HT-29 (cell line): ENCODE data around the gene NLRC5. TPM values are rescaled to one million over a fixed set of nuclear protein-coding genes. Genes with fewer than 3 reads are reported as not detected.

Experiments used
- DNase-seq: peaks from one replicate; pipeline ENCODE4 v3.0.0-alpha.2; 2015; ENCODE audit warnings: low spot score
- total RNA-seq: library from RNA; depleted of rRNA; stranded (reverse); fragments of >200 nt; shearing (Covaris generic); gene quantifications from 2 replicates; pipeline ENCODE4 v1.2.3, GENCODE V29; 2014

NLRC5 gene
- total RNA-seq, 1 experiment from 2014 or later, result 8.2 TPM

DNA sequence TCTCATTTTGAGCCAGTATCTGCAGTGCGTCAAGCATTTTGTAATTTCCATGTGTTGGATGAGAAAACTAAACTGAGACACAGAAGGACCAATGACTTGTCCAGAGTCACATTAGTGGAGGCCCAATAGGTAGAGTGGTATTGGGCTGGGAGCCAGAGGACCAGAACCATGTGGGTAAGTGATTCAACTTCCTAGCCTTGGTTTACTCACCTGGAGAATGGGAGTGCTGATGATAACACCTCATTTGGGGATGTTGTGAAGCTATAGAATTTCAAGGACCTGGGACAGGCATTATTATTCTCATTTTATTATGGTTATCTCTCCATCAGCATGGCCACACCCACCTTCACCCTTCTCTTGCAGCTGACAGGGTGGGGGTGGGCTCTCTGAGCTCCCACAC is 111.1 kb downstream of the NLRC5 start:
- no peak for DNase-seq

DNA sequence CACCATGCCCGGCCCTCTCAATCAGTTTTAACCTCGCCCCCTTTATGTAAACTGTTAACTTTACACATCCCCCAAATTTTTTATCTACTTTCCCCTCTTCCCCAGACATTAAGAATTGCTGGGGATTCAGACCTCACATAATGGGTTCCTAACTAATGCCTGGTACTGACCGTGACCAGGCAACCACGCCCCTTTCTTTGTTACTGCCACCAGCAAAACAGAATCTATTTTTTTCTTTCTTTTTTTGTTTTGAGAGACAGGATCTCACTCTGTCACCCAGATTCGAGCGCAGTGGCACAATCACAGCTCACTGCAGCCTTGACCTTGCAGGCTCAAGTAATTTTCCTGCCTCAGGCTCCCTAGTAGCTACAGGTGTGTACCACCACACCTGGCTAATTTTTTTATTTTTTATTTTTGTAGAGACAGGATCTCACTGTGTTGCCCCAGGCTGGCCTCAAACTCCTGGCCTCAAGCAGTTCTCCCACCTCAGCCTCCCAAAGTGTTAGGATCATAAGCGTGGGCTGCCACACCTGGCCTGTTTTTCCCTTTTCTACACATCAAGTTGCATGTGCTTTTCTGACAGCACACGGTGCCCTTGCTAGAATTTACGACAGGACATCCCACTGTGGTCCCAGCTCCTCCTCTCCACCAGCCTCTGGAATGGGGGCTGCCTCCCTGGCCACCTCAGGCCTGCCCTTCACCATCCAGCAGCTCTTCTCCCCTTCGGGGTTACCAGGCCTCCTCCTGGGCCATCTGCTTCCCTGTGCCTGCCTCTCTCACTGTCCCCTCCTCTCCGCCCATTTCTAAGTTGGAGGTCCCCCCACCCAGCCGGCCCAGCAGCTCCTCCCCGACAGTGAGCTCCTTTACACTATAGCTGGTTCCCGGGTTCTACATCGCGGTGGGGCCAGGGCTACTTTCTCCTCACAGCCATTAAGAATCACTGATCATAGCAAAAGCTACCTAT is 113.8 kb downstream of the NLRC5 start:
- no peak for DNase-seq

DNA sequence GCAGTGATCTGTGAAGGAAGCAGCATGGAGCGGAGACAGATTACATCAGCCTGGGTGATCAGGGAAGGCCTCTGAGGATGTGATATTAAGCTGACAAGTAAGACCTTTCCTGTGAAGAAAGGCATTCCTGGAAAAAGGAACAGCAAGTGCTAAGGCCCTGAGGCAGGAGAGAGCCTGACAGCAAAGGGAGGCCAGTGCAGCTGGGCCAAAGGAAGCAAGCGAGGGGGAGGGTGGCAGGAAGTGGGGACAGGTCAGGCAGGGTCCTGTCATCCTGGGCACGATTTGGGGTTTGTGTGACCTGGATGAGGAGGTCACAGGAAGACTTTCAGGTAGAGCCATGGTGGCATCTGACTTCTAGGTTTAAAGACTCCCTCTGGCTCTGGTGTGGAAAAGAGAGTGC is 115.3 kb downstream of the NLRC5 start:
- no peak for DNase-seq

DNA sequence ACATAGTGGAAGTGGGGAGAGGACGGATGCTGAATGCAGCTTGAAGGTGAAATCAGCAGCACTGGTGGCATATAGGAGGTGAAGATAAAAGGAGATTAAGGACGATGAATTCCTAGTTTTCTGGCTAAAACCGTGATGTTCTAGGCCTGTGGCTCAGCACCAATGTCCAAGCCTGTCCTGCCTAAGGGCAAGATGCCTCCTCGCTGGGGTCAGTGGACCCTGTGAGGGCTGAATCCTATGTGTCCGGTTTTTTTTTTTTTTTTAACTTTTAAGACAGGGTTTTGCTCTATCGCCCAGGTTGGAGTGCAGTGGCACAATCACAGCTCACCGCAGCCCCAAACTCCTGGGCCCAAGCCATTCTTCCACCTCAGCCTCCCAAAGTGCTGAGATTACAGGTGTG is 115.8 kb downstream of the NLRC5 start:
- no peak for DNase-seq

DNA sequence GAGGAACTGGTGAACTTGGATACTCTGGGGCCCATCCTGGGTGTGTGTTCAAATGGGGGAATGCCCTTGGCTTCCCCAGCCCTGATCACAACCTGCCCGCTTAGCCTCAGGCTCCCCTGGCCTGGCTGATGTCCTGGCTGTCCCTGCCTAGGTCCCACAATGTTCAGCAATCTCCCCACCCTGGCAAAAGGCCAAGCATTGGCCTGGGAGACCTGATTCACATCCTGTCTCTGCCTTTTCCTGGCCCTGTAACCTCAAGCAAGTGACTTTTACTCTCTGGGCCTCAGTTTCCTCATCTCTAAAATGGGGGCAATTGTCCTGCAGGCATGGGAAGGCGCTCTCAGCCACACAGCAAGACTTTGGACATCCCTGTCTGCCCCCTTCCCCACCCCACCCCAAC is 117.4 kb downstream of the NLRC5 start:
- no peak for DNase-seq

DNA sequence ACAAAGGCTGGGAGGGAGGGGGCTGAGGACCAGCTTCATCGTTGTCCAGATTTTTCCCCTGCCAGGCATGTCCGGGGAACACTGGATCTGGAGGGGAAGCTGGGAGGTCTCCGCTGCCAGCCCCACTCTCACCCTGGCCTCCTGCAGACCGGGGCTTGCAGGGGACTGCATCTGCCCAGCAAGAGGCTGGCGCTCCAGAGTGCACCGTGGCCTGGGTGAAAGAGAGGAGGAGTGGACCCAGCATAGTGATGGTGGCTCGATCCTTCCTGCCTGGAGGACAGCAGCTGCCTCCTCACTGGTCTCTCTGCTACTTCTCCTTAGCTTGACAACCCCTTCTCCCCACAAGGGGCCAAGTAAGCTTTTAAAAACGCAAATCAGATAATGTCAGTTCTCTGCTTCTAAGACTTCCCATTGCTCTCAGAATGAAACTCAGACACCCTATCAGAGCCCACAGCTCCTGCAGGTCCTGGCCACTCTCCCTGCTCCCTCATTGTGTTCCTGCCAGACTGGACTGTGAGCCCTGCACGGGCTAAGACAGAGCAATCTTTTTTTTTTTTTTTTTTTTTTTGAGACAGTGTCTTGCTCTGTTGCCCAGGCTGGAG is 118.1 kb downstream of the NLRC5 start:
- DNase-seq, result no peak

DNA sequence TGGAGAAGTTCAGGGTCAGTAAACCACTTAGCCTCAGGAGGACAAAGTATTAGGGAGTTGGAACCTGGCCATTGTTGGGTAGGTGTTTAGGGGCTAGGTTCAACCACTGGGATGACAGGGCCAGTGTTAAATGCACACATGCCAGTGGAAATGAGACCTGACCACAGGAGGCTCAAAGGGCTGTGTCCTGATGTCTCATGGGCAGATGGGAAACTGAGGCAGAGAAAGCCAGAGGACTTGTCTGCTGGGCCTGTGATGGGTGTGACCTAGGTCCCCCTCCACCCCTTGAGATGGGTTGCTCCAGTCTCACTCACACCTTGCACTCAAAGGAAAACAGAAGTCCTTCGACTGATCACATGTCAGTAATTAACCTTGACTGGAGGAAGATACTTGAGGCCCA is 119.1 kb downstream of the NLRC5 start:
- no peak for DNase-seq

DNA sequence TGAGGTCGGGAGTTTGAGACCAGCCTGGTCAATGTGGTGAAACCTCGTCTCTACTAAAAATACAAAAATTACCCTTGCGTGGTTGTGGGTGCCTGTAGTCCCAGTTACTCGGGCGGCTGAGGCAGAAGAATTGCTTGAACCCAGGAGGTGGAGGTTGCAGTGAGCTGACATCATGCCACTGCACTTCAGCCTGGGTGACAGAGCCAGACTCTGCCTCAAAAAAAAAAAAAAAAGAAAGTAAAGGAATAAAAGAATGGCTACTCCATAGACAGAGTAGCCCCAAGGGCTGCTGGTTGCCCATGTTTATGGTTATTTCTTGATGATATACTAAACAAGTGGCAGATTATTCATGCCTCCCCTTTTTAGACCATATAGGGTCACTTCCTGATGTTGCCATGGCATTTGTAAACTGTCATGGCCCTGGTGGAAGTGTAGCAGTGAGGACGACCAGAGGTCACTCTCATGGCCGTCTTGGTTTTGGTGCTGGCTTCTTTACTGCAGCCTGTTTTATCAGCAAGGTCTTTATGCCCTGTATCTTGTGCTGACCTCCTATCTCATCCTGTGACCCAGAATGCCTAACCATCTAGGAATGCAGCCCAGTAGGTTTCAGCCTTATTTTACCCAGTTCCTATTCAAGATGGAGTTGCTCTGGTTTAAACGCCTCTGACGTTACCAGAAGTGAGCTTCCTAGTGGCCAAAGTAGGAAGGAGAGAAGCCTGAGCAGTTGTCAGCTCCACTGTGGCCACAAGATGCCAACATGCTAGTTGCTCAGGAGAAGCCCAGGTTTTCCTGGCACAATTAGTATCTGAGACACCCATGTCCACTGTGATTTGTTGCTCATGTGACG is 120.1 kb downstream of the NLRC5 start:
- peak; percentile 24 for DNase-seq

DNA sequence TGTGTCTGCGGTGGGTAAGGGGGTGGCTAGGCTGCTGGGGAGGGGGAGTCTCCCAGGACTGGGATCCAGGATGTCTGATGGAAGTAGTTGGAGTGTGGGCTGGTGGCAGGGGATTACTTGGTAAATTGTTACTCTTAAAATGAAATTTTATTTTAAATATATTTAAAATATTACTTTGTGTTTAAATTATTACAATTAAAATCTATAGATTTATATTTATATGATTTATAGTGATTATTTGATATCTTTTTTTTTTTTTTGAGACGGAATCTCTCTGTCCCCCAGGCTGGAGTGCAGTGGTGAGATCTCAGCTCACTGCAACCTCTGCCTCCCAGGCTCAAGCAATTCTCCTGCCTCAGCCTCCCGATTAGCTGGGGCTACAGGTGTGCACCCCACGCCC is 121.6 kb downstream of the NLRC5 start:
- DNase-seq, result no peak

DNA sequence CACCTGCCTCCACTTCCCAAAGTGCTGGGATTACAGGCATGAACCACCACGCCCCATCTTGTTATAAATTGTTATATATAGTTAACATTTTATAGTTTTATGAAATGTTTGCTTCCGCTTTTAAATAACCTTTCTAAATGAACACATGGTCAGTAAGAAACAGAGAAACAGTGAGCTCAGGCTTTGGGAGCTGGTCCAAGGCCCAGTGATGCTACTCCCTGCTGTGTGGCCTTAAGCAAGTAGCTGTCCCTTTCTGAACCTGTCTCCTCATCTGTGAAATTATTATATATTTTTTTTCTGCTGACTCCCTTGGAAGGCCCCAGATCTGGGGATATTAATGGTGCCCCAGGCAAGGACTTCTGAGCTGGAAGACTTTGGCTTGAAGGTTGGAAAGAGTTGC is 122.1 kb downstream of the NLRC5 start:
- DNase-seq, result no peak

DNA sequence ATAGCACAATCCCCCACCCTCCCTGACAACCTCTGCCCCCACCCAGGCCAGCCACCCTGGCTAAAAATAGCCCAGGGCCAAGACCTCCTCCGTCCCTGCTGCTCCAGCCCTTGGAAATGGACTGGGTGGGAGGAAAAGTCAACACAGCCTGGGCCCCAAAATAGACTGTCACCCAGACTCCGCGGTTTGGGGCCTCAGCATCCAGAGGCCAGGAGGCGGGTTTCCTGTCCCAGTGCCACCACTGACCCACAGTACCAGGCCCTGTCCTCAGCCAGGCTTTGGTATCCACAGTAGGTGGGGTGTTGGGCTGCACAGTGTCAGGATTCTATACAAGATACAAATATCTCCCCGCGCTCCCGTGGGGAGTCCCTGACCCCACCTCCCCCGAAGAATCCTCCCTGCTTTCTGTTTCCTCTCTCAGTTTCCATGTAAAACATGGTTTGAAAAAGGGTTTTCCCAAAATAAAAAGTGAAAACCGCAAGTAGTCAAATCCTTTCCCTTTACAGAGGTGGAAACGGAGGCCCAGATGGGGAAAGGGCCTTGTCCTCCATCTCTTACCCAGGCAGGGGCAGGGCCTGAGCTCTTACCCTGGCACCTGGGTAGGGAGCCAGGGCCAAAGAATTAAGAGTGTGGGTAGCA is 123.2 kb downstream of the NLRC5 start:
- no peak for DNase-seq

DNA sequence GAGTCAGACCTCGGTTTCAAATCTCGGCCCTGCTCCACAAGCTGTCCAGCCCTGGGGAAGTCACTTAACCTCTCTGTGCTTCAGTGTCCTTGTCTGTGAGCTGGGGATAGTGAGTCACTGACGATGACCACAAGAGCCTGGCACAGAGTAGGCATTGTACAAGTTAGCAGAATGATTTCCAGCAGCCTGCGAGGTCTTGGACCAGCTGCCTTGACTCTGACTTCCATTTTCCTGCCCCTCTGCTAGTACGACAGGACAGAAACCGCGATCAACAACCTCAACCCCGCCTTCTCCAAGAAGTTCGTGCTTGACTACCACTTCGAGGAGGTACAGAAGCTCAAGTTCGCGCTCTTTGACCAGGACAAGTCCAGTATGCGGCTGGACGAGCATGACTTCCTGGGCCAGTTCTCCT is 123.7 kb downstream of the NLRC5 start:
- DNase-seq, result no peak

DNA sequence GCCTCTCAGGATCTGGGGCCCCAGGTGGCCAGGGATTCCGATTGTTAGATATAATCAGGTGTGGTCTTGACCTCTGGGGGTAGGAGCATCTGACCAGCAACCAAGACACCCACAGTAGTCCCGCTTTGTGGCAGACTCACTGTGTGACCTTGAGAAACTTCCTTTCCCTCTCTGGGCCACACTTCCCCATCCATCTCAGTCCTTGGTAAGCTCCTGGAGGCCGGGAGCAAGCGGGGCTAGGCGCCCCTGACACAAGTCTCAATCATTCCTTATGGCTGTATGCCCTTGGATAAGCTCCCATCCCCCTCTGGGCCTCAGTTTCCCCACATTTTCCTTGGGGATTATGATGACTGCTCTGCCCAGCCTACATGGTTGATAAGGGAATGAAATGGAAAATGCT is 124.3 kb downstream of the NLRC5 start:
- no peak for DNase-seq

DNA sequence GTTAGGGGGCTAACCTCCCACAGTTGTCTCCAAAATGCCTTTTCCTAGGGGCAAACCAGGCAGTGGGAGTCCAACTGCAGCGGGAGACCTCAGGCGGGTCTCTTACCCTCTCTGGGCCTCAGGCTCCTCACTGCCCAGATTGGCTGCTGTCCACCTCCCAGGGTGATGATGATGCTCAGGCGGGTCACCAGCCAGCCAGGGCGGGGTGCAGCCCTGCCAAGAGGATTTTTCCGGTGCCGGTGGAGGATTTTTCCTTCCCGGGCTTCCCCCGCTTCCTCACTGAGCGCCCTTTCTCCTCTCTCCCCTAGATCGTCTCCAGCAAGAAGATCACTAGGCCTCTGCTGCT is 125.8 kb downstream of the NLRC5 start:
- no peak for DNase-seq

DNA sequence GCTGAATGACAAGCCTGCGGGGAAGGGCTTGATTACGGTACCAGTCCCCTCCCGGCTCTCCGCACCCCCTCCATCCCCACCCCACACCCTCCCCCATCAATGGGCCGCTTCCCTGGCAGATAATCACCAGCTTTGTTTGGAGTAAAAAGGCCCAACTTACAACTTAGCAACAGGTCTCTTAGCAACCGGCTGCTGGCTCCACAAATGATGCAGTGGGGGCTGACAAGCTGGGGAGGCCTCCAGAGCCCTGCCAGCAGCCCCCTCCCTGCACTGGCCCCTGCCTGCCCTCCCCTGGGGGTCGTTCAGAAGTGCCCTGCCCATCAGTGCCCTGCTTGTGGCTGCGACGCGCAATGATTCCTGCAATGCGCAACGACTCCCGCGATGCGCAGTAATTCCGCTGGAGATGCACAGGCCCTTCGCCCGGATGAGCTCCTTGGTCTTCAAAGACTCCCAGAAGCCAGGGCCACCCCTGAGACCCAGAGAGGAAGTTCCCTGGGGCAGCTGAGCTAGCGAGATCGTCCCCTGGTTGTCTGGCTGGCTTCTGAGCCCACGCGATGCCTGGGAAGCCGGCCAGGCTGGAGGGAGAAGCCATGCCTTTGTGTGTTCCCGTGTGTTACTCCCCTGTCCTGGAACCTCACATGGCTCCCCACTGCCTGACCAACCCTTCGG is 126.3 kb downstream of the NLRC5 start:
- DNase-seq, result no peak

DNA sequence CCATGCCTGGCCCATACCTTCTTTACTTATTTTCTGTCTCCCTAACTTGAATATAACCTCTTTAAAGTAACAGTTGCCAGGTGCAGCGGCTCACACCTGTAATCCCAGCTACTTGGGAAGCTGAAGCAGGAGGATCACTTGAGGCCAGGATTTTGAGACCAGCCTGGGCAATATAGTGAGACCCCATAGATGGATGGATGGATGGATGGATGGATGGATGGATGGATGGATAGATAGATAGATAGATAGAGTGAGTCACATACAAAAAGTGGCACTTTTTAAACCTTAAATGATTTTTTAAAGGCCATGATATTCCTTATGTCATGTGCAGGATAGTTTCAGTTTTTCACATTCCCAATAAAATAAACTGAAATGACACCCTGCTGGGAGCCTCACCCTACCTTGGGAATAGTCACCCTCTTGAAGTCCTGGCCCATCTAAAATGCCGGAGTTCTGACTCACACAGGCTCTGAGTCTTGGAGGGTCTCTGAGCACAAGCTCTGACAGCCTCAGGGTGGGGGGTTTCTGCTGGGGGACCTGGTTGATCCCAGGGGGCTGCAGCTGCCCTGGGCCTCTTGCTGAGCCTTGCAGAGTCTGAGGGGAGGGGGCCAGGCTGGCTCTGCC is 129.2 kb downstream of the NLRC5 start:
- no peak for DNase-seq

DNA sequence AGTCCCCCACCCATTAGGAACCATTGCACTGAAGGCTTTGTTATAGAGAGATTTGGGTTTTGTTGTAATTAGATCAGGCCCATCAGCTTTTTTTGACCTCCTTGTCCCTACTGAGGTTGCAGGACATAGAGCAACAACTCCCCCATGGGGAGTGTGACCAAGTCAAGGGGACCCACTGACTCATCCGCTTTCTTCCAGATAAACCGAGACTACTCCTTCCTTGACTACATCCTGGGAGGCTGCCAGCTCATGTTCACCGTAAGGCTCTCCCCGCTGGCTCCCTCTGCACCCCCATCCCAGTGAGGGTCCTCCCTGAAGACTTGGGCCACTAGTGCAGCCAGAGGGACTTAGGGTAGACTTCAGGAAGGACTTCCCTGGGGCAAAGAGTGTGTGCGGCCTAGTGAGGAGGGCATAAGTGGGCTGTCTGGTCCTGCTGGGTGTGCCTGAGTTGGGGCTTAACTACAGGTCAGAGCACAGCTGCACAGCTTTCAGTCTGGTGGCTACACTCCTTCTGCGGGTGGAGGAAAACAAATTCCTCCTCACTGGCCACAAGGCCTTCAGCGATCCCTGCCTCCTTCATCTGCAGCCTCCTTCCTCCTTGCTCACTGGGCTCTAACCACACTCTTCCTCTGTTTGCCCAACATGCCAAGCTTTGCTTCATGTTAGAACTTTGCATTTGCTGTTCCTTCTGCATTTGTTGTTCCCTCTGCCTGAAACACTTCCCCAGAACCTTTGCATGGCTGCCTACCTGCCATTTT is 134.0 kb downstream of the NLRC5 start:
- no peak for DNase-seq

DNA sequence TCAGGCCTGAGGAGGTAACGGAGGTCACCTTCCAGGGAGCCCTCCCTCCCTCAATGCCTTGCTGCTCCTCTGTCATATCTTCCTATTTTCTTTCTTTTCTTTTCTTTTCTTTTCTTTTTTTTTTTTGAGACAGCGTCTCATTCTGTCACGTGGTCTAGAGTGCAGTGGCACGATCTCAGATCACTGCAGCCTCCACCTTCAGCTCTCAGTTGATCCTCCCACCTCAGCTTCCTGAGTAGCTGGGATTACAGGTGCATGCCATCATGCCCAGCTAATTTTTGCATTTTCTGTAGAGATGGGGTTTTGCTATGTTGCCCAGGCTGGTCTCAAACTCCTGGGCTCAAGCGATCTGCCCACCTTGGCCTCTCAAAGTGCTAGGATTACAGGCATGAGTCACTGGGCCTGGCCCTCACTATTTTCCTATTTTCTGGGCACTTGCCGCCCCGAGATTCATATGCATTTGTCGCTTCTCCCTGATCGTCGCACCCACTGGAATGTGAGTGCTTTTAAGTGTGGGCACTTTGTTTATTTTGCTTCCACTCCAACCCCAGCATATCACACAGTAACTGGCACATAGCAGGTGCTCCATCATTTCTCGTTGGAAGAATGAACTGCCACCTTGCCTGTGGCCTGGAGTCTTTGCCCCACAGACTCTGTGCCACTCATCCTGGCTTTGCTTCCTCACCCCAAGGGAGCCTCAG is 134.8 kb downstream of the NLRC5 start:
- DNase-seq, result no peak

DNA sequence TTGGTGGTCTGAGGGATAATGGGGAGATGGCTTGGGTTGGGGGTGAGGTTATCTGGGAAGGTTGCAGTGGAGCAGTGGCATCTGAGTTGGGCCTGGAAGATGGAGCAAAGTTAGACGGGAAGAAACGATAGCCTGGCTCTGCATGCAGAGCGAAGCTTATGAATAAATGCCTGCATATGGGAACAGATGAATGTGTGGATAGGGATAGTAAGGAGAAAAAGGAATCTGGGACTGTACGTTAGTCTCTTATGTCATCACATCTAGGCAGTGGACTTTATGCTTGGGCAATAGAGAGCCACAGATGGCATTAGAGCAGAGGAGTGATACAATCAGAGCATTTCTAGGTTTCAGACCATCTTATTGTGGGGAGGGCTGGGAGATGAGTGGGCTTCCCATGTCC is 136.0 kb downstream of the NLRC5 start:
- DNase-seq, result no peak
